HG03457 (cell line): Measurements from ENCODE around the gene CHN1.

Source experiments
- ATAC-seq: cut with Tn5 transposase; IDR thresholded peaks from one replicate; pipeline ENCODE4 v1.9.1; 2021; ENCODE audit warnings: moderate number of reproducible peaks; ENCODE audit not compliant: unreplicated experiment

Gene CHN1

GRCh38 chr2:174833737-174834136 lies 171.4 kb downstream of the CHN1 start:
- ATAC-seq: no peak

- ATAC-seq: no peak
Measured at GRCh38 chr2:174830561-174830960, 174.6 kb downstream of the CHN1 start.

GRCh38 chr2:174829550-174829949 lies 175.6 kb downstream of the CHN1 start:
- ATAC-seq: no peak

GRCh38 chr2:174827371-174828369 lies 177.5 kb downstream of the CHN1 start:
- no peak for ATAC-seq

- no peak for ATAC-seq
Measured at GRCh38 chr2:174826051-174826450, 179.1 kb downstream of the CHN1 start.

GRCh38 chr2:174824068-174824467 lies 181.1 kb downstream of the CHN1 start:
- ATAC-seq: no peak

GRCh38 chr2:174821628-174822027 lies 183.6 kb downstream of the CHN1 start:
- no peak for ATAC-seq

- no peak for ATAC-seq
Measured at GRCh38 chr2:174820361-174820760, 184.8 kb downstream of the CHN1 start.

- ATAC-seq: no peak
Measured at GRCh38 chr2:174815526-174815925, 189.7 kb downstream of the CHN1 start.

- ATAC-seq: no peak
Measured at GRCh38 chr2:174812037-174812436, 193.1 kb downstream of the CHN1 start.

GRCh38 chr2:174807931-174808330 lies 197.2 kb downstream of the CHN1 start:
- no peak for ATAC-seq

- ATAC-seq: no peak
Measured at GRCh38 chr2:174805803-174806202, 199.4 kb downstream of the CHN1 start.

- no peak for ATAC-seq
Measured at GRCh38 chr2:174802459-174802858, 202.7 kb downstream of the CHN1 start.

- ATAC-seq: no peak
Measured at GRCh38 chr2:174800436-174801205, 204.6 kb downstream of the CHN1 start.

GRCh38 chr2:174798801-174799200 lies 206.4 kb downstream of the CHN1 start:
- no peak for ATAC-seq

- no peak for ATAC-seq
Measured at GRCh38 chr2:174797781-174798276, 207.4 kb downstream of the CHN1 start.

- no peak for ATAC-seq
Measured at GRCh38 chr2:174796319-174796771, 208.8 kb downstream of the CHN1 start.

GRCh38 chr2:174794851-174795374 lies 210.3 kb downstream of the CHN1 start:
- no peak for ATAC-seq

GRCh38 chr2:174792309-174793025 lies 212.7 kb downstream of the CHN1 start:
- no peak for ATAC-seq

- no peak for ATAC-seq
Measured at GRCh38 chr2:174791746-174792280, 213.4 kb downstream of the CHN1 start.
